Spleen (tissue), 11 donors: Measurements from ENCODE around the gene SLC9A8. TPM values are rescaled to one million over a fixed set of nuclear protein-coding genes. Genes with fewer than 3 reads are reported as not detected.
A peak's percentile ranks its signal among the peaks of the same experiment; 100 is the strongest.

Experiments
- DNase-seq: peaks from one replicate; pipeline ENCODE4 v3.0.0-alpha.2; 2020
- H3K27ac ChIP-seq, 8 donors: fragments of 200-600 bp; sonication (generic) in 7 of 8; 1 replicate in 4 of 8; 2 replicates in 4 of 8; pipeline versions ENCODE4 v1.5.0 to v1.8.0; 2016 to 2021; ENCODE audit warnings: inconsistent platforms in 4 of 8, mild to moderate bottlenecking in 4 of 8, moderate library complexity in 1 of 8
- H3K27me3 ChIP-seq, 7 donors: fragments of 200-600 bp; sonication (generic) in 6 of 7; replicated peaks in 1 of 7; 1 replicate in 4 of 7; 2 replicates in 3 of 7; pipeline versions ENCODE4 v1.5.0 to v1.8.0; 2016 to 2021; ENCODE audit warnings: inconsistent platforms in 3 of 7, mild to moderate bottlenecking in 1 of 7
- H3K36me3 ChIP-seq, 6 donors: fragments of 200-600 bp; sonication (generic) in 5 of 6; 1 replicate in 4 of 6; 2 replicates in 2 of 6; pipeline versions ENCODE4 v1.5.0 to v1.8.0; 2016 to 2021; ENCODE audit warnings: inconsistent platforms in 2 of 6
- H3K4me1 ChIP-seq, 6 donors: fragments of 200-600 bp; sonication (generic) in 5 of 6; 1 replicate in 3 of 6; 2 replicates in 3 of 6; pipeline versions ENCODE4 v1.5.0 to v1.8.0; 2016 to 2021; ENCODE audit warnings: inconsistent platforms in 3 of 6
- H3K4me3 ChIP-seq, 8 donors: fragments of 200-600 bp; sonication (generic) in 7 of 8; 1 replicate in 4 of 8; 2 replicates in 4 of 8; pipeline versions ENCODE4 v1.5.0 to v1.8.0; 2016 to 2021; ENCODE audit warnings: inconsistent platforms in 4 of 8, mild to moderate bottlenecking in 4 of 8, moderate library complexity in 2 of 8
- H3K9me3 ChIP-seq, 8 donors: fragments of 200-600 bp; sonication (generic) in 7 of 8; 1 replicate in 4 of 8; 2 replicates in 4 of 8; pipeline versions ENCODE4 v1.5.0 to v1.8.0; 2016 to 2021; ENCODE audit warnings: inconsistent platforms in 4 of 8
- POLR2A ChIP-seq, 3 donors: fragments of 450-650 bp; IDR thresholded peaks; one replicate each; pipeline ENCODE4 v1.5.1; 2017; ENCODE audit warnings: antibody characterized with exemption in 3 of 3, mild to moderate bottlenecking in 1 of 3
- POLR2AphosphoS5 ChIP-seq, 3 donors: sonication (generic); formaldehyde crosslinking; IDR thresholded peaks; one replicate each; pipeline ENCODE4 v1.5.1; 2017; ENCODE audit warnings: antibody characterized with exemption in 3 of 3
- WGBS, 5 donors: extraction: QIAGEN DNeasy Blood & Tissue Kit in 3 of 5; methylation state at CpG; one replicate each; pipeline versions ENCODE4 v1.1.5 to v1.1.7; 2013 to 2018; 5-methylcytosine and 5-hydroxymethylcytosine counted together
- intact Hi-C: fragments of 100-400 bp; cut with DNase I; formaldehyde crosslinking; loops from one replicate; pipeline ENCODE4 v1.15.0; 2023; ENCODE audit warnings: low total_unique reads
- polyA plus RNA-seq, 3 donors: library from polyadenylated mRNA; stranded (reverse); fragments of 200-250 nt; gene quantifications; one replicate each; pipeline ENCODE4 v1.2.1, GENCODE V29; 2013
- total RNA-seq, 7 donors: library from RNA; depleted of rRNA in 3 of 7; stranded (reverse); fragments of >200 nt in 3 of 7; fragmentation: NEBNext Ultra II Directional in 4 of 7; extraction: Animal tissue kit (Norgen Biotek cat#: 25700) in 4 of 7; gene quantifications; one replicate each; pipeline versions ENCODE4 v1.1.0 to v1.2.1, GENCODE V29; 2016 to 2021
- TF ChIP-seq, protein P1 (sequence below), 11 experiments: fragments of 200-600 bp in 7 of 11; fragments of 450-650 bp in 4 of 11; sonication (generic) in 4 of 11; IDR thresholded peaks in 8 of 11; conservative IDR thresholded peaks in 3 of 11; 1 replicate in 7 of 11; 2 replicates in 4 of 11; pipeline versions ENCODE4 v1.4.0 to v1.8.0; 2016 to 2021; ENCODE audit warnings: antibody characterized with exemption in 11 of 11, inconsistent platforms in 4 of 11, mild to moderate bottlenecking in 1 of 11
- donor health status: healthy with polysubstance abuse.
- donor health status: DM: no; HTN: no; CAD: no; lungs with moderate emphysema.
- donor health status: DM: no; HTN: no; CAD: no.
- donor health status: Bipolar disorder and iron deficiency.
- donor health status: healthy.
- donor health status: DM: no; HTN: no; CAD: no.
- donor health status: DM: yes; HTN: yes; CAD: no.

Gene SLC9A8
- total and polyA plus RNA-seq, 10 donors, result 4.6 to 35.3 (median 22.3) TPM

DNA sequence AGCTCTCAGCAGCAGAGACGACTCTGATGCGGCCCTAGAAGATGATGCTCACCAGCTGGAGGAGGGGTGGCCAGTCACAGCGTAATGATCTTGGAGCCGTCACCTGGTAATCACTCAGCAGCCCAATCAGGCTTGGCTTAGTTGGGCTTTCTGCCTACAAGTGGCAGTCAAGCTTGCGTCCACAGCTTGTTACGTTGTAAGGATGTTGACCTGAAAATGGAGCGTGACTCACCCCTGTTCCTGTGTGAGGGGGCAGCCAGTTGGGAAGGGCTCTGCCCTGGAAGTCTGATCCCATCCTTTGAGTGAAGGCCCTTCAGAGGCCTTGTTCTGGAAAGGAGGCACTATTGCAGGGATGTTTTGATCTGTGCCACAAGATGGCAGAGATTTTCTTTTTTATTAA is 52.9 kb downstream of the SLC9A8 start:
- intact Hi-C loops, result no loop called here
- Histone ChIP-seq H3K36me3 (peaks cover 0 to 100% (median 43%) of the 10 kb centered on the region in 6 donors), H3K9me3 (no peaks in the 10 kb centered on the region), H3K27ac (peak overlapping the region in 6 of 8 donors; percentile 7 to 71 (median 34)), H3K27me3 (no peaks in the 10 kb centered on the region), H3K4me3 (no peak overlapping the region), H3K4me1 (peaks cover 0 to 22% (median 3%) of the 10 kb centered on the region in 6 donors)
- peak in 1 of 3 donors; percentile 66 for TF ChIP-seq POLR2AphosphoS5 (IDR thresholded peaks at IDR 0.05)
- TF ChIP-seq POLR2A (IDR thresholded peaks at IDR 0.05), result no peak
- TF ChIP-seq, protein P1, sequence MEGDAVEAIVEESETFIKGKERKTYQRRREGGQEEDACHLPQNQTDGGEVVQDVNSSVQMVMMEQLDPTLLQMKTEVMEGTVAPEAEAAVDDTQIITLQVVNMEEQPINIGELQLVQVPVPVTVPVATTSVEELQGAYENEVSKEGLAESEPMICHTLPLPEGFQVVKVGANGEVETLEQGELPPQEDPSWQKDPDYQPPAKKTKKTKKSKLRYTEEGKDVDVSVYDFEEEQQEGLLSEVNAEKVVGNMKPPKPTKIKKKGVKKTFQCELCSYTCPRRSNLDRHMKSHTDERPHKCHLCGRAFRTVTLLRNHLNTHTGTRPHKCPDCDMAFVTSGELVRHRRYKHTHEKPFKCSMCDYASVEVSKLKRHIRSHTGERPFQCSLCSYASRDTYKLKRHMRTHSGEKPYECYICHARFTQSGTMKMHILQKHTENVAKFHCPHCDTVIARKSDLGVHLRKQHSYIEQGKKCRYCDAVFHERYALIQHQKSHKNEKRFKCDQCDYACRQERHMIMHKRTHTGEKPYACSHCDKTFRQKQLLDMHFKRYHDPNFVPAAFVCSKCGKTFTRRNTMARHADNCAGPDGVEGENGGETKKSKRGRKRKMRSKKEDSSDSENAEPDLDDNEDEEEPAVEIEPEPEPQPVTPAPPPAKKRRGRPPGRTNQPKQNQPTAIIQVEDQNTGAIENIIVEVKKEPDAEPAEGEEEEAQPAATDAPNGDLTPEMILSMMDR (IDR thresholded peaks at IDR 0.05 in 8 of 11, conservative IDR thresholded peaks at IDR 0.05 in 3 of 11), result no peak
- DNase-seq, result no peak
- 65 to 93% (median 80%) methylated on average over 5 to 7 of the region's 7 CpGs for WGBS, 5 donors

DNA sequence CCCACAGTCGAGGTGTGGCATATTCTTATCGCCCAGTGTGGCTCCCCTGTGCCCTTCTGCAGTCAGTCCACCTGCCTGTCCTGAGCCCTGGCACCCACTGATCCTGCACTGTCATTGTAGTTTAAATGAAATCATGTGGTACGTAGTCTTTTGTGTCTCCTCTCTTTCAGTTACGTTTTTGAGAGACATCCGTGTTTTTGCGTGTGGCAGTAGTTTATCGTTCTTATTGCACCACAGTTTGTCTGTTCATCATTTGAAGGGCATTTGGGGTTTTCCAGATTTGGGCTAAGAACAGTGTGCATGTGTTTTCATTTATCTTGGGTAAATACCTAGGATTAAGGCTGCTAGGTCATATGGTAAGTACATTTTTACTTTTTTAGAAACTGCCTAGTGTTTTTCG is 53.4 kb downstream of the SLC9A8 start:
- peak overlapping the region in 6 of 8 donors; percentile 7 to 71 (median 34) for H3K27ac ChIP-seq
- H3K4me3 ChIP-seq, result no peak overlapping the region

DNA sequence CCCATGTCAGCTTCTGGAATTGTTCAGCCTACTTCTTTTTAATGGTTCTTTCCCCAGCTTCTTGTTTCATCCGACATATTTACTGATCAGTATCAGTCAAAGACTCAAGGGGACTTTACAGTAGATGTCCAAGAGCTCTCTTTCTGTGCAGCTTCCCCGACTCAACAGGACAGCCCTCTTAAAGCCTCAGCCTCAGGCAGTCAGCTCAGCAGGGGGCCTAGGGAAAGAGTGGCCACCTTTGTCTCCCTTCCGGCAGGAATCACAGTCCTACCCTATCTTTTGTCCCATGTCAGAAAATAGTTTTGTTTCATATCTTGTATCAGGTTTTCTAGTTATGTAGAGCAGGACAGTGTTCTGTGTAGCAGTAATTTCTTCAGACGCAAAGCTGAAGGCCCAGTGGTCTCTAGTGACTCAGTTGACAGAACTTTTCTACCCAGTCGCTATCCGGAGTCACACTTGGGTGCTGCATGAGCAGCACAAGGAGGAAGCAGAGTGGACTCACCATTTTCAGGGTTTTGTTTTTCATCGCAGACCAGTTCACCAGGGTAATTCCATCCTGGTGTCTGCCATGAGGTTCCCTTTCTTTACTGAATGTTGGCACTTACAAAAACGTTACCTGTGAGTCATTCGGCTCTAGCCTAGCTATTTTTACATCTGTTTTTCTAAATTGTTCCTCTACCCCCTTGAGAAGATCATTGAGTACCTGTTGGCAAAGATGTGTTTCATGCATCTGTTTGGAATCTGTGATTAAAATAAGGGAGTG is 55.0 kb downstream of the SLC9A8 start:
- intact Hi-C loops, result no loop called here
- H3K4me3 ChIP-seq, result no peak overlapping the region
- WGBS, 5 donors, result 65 to 89% (median 81%) methylated on average over 9 of the region's 9 CpGs
- DNase-seq, result no peak
- H3K36me3 ChIP-seq, result peaks cover 0 to 100% (median 50%) of the 10 kb centered on the region in 6 donors
- H3K27me3 ChIP-seq, result no peaks in the 10 kb centered on the region
- TF ChIP-seq POLR2A (IDR thresholded peaks at IDR 0.05), result no peak
- TF ChIP-seq, protein P1 (IDR thresholded peaks at IDR 0.05 in 8 of 11, conservative IDR thresholded peaks at IDR 0.05 in 3 of 11), result no peak
- TF ChIP-seq POLR2AphosphoS5 (IDR thresholded peaks at IDR 0.05), result no peak
- peaks cover 0 to 22% (median 3%) of the 10 kb centered on the region in 6 donors for H3K4me1 ChIP-seq
- H3K27ac ChIP-seq, result no peak overlapping the region
- H3K9me3 ChIP-seq, result no peaks in the 10 kb centered on the region

More for the DNA sequence above, 53.4 kb downstream of the SLC9A8 start:
- Histone ChIP-seq H3K4me1 (peaks cover 0 to 22% (median 3%) of the 10 kb centered on the region in 6 donors), H3K27me3 (no peaks in the 10 kb centered on the region), H3K9me3 (no peaks in the 10 kb centered on the region), H3K36me3 (peaks cover 0 to 100% (median 40%) of the 10 kb centered on the region in 6 donors)
- DNase-seq, result no peak
- WGBS, 5 donors, result 75 to 89% (median 78%) methylated on average over 8 of the region's 8 CpGs
- TF ChIP-seq POLR2AphosphoS5 (IDR thresholded peaks at IDR 0.05) (no peak), POLR2A (IDR thresholded peaks at IDR 0.05) (no peak)
- TF ChIP-seq, protein P1 (IDR thresholded peaks at IDR 0.05 in 8 of 11, conservative IDR thresholded peaks at IDR 0.05 in 3 of 11), result no peak
- intact Hi-C loops, result no loop called here

DNA sequence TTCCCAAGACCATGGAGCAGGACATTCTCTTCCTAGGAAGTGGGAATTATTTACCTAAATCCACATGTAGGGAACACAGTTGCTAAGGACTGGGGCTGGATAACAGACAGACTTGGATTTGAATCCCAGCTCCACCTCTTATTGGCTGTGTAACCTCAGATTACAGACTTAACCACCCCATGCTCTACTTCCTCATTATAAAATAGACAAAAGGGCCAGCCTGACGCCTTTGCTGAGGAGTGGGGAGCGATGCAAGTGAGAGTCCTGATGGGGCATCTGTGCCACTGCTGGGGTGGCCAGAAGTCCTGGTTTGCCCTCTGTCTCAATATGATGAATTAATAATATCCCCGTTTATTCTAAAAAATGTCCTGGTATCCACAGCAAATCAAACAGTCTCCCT is 55.9 kb downstream of the SLC9A8 start:
- H3K9me3 ChIP-seq, result no peaks in the 10 kb centered on the region
- H3K27me3 ChIP-seq, result no peaks in the 10 kb centered on the region
- 70 to 85% (median 76%) methylated on average over 3 of the region's 3 CpGs for WGBS, 5 donors
- TF ChIP-seq, protein P1 (IDR thresholded peaks at IDR 0.05 in 8 of 11, conservative IDR thresholded peaks at IDR 0.05 in 3 of 11), result no peak
- TF ChIP-seq POLR2A (IDR thresholded peaks at IDR 0.05), result no peak
- TF ChIP-seq POLR2AphosphoS5 (IDR thresholded peaks at IDR 0.05), result no peak
- H3K27ac ChIP-seq, result no peak overlapping the region
- intact Hi-C loops, result no loop called here
- H3K36me3 ChIP-seq, result peaks cover 0 to 100% (median 44%) of the 10 kb centered on the region in 6 donors
- no peak overlapping the region for H3K4me3 ChIP-seq
- peaks cover 0 to 16% (median 0%) of the 10 kb centered on the region in 6 donors for H3K4me1 ChIP-seq
- DNase-seq, result peak; percentile 32
